HG03097 (cell line): ENCODE data around the gene MAD1L1.
"Not testable (repeated sequence)": the region's sequence is repeated elsewhere in the genome, so short reads cannot be mapped to it uniquely, and the experiment has no call there.

Experiments used
- ATAC-seq: cut with Tn5 transposase; IDR thresholded peaks from one replicate; pipeline ENCODE4 v1.9.1; 2021; ENCODE audit not compliant: unreplicated experiment, low FRiP score

The MAD1L1 gene

GRCh38 chr7:1824151-1824881 is 408.4 kb downstream of the MAD1L1 start:
- ATAC-seq: not testable (repeated sequence)

DNA sequence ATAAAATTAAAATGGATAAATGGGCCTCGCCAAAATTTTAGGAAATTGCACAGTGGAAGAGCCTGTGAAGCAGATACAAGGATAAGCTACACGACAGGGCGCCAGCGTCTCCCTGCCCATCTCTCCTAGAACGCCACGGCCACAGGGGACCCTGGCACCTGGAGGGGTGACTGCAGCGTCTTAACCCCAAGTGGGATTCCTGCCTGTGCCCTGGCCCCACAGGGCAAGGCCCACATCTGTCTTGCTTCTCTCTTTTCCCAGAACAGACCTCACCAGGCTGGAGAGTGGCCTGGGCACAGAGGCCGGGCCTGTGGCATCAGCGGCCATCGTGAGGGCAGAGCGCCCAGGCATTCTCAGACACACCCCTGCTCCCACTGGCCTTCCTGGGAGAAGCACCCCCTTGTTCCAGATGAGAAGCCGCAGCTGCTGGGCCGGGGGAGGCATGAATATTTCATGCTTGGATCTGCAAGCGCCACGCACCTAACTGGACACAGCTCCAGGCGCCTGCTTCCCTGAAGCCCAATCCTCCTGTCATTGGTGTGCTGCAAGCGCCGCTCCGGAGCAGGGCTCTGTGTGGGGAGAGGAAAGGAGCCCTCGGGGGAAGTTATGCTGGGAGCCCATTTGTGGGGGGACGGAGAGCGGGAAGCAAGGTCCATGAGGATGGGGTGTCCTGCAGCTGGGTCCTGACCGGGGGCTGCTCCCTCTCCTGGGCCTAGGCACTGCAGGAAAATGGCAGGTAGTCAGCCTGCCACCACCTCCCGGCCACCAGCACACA is 409.2 kb downstream of the MAD1L1 start:
- no peak for ATAC-seq

DNA sequence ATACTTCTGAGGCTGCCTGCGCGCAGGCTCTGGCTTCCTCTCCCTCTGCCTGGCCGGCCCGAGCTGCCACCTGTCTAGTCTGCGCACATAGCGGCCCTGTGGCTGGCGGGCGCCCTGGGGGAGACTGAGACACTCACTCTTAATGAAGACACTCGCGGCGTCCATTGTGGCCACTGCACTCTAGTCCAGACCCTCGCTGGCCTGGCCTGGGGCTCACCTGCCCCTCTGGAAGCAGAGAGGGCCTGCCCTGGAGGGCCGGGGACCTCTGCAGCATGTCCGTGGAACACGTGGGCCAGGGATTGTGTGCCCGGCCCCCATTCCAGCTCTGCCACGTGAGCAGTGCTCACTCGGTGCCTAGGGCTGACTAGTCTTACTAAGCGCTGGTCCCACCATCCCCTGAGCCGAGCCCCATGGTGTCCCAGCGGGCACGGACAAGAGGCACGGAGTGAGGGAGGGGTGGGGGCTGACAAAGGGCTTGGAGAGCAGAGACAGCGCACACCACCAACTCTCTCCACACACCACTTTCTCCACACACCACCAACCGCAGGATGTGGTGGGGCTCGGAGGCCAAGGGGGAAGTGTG is 413.4 kb downstream of the MAD1L1 start:
- no peak for ATAC-seq

GRCh38 chr7:1818575-1819258 is 414.0 kb downstream of the MAD1L1 start:
- ATAC-seq: no peak

DNA sequence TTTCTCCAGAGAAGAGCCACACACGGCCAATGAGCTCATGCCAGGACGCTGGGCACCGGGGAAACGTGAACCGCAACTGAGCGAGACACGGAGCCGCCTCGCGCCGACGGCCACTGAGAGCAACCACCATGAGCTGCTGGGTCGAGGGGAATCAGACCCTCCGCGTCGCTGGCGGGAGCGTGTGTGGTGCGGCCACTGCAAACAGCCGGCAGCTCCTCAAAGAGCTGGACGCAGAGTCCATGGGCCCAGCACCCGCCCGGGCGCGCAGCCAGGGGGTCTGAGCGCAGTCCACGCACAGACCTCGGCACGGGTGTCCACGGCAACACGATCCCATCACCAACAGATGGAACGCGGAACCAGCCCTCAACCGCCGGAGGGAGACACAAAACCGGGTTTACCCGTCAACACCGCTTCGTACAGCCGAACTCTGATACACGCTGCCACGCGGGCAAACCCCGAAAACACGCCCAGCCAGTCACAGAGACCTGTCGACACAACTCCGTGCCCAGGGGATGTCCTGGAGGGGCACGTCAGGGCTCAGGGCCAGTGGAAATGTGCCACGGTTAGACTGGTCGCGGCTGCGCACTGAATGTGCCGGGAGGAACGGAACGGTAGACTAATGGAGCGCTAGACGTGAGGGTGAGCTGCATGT is 415.6 kb downstream of the MAD1L1 start:
- ATAC-seq: no peak

DNA sequence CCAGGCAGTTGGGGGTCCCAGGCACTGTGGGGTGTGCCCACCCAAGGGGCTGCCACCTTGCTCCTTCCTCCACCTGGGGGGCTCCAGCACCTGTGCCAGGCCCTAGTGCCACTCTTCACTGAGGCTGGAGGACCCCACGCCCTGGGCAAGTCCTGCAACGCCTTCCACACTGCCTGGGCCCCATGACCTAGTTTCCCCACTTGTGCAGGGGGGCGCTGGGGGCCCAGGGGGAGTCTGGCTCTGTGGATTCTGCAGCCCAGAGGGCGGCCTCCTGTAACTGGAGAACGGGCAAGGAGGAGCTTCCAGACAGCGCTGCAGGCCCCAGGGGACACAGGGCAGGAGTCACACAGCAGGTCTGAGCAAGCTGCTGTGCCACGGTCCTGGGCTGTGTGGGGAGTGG is 416.3 kb downstream of the MAD1L1 start:
- not testable (repeated sequence) for ATAC-seq

GRCh38 chr7:1815551-1816281 is 417.0 kb downstream of the MAD1L1 start:
- not testable (repeated sequence) for ATAC-seq

GRCh38 chr7:1815051-1815481 is 417.7 kb downstream of the MAD1L1 start:
- no peak for ATAC-seq

DNA sequence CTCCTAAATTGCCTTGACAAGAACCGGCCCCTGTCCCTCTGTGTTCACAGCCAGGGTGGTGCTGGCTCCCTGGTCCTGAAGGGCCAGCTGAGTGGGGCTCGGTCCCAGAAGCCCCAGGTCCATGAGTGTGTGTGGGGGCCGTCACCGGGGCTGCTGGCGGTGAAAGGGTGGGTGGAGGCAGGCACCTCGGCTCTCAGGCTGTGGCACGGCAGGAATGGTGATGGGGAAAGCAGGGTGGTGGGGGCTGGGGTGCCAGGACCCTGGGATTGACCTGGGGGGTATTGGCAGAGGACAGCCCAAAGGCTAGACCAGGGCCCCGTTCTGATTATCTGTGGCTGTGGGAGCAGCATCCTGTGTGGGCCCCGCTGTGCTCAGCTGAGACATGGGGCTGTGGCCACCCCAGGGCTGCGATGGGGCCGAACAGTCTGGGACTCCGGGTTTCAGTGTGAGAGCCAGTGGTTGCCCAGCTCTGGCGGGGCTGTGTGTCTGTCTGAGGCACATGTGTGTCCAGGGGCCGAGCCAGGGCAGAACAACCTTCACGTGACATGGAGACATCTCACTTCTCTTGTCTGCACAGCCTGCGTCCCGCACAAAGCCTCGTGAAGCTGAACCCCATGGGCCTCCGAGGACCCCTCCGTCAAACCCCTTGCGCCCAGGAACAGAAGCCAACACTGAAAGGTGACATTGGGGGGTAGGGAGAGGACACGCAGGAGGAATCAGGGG is 418.5 kb downstream of the MAD1L1 start:
- ATAC-seq: no peak

DNA sequence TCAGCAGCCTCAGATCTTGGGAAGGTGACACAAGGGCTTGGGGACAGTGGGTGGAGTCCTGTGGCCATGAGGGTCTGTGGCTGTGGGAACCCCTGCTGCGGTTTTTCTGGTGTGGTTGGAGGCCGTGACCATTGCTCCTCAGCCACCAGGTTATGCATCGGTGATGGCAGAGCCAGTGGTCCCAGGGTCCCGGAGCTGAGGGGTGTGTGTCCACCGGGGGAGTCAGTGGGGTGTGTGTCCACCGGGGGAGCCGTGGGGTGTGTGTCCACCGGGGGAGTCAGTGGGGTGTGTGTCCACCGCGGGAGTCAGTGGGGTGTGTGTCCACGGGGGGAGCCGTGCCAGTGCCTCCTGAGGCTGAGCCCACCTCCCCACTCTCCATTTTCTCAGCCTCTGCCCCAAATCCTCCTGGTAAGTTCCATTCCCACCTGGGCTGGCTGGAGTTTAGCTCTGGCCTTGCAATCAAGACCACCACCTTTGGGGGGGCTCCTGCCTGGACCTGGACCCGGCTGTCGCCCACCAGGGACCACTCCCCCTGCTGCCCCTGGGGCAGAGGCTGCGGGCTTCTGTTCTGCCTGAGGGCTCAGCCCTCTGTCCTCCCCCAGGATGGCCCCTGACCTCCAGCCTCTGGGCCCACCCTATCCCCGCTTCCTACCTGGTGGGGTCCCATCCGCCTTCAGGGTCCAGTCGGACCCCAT is 419.2 kb downstream of the MAD1L1 start:
- no peak for ATAC-seq

DNA sequence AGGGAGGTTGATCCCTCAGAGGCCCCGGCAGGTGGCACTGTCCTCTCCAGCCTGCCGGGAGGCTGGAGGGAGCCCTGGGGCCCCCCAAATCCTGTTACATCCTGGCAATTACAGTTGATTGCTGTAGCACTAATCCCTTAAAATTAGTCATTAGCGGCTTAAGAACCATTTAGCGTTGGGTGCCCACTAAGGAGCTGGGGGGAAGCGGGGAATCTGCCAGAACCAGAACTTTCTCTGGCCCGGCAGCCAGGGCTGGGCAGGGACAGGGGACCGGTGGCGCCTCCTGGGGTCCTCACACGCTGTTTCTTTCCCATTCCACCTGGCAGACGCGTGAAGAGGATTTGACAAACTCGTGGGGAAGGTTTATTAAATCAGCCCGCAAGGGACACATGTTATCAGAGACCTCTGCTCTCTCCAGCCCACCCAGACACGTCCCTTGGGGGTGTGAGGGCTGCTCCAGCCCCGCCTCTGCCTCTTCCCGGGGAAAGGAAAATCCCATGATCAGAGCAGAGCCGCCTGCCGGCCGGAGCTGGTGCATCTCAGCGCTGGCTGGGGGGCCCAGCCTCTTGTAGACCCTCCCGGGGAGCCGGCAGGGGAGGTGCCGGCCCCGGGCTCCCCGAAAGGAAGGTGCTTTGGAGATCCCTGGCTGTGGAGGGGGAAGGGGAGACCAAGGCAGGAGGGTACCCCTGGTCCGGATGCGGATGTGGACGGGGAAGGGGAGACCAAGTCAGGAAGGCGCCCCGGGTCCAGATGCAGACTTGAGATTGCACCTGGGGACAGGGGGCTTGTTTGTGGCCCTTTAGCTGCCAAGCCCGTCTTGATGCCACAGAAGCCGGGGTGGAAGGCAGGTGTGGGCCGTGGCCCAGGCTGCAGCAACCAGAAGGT is 420.0 kb downstream of the MAD1L1 start:
- ATAC-seq: no peak

- ATAC-seq: no peak
Observed at GRCh38 chr7:1811850-1812508, 420.8 kb downstream of the MAD1L1 start.

GRCh38 chr7:1810961-1811849 is 421.5 kb downstream of the MAD1L1 start:
- no peak for ATAC-seq

- ATAC-seq: no peak
Observed at GRCh38 chr7:1810521-1810920, 422.2 kb downstream of the MAD1L1 start.

GRCh38 chr7:1809601-1810258 is 423.0 kb downstream of the MAD1L1 start:
- ATAC-seq: no peak

DNA sequence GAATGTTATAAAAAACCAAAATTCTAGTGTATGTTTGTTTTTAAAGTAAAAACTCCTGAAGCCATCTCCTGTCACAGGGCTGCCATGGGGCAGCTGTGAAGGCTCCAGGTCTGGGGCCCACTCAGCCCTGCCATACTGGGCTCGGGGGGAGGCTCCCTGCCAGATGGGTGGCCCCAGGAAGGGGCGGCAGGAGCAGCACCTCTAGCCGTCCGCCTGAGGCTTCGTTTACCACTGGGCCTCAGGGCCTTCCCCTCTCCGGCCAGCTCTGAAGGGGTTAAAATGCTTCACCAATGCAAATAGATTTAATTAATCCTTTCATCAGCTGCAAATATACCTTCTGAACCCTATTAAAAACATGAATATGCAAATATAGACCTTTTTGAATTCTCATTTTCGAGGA is 423.7 kb downstream of the MAD1L1 start:
- no peak for ATAC-seq
